NB4 (cell line): ENCODE data around the gene RNF157.

Experiments used
- DNase-seq: peaks from one replicate; pipeline ENCODE4 v3.0.0; 2010; ENCODE audit warnings: low read depth
- H3K4me3 ChIP-seq: one replicate; pipeline ENCODE4 v1.5.1; 2011; ENCODE audit warnings: mild to moderate bottlenecking, low read depth, low read length, moderate library complexity
- MYC ChIP-seq: IDR thresholded peaks from 2 replicates; pipeline ENCODE4 v1.6.1; 2011; ENCODE audit warnings: low read depth, low read length
- POLR2A ChIP-seq: IDR thresholded peaks from 2 replicates; pipeline ENCODE4 v1.6.1; 2011; ENCODE audit warnings: mild to moderate bottlenecking; ENCODE audit not compliant: insufficient read length; ENCODE audit errors: extremely low read depth
- TF ChIP-seq, protein P1 (sequence below): IDR thresholded peaks from 2 replicates; pipeline ENCODE4 v1.6.1; 2011; ENCODE audit warnings: low read depth, low read length
- TF ChIP-seq, protein P2 (sequence below): IDR thresholded peaks from one replicate; pipeline ENCODE4 v1.5.1; 2012; ENCODE audit warnings: low read depth, low read length

RNF157 gene

DNA sequence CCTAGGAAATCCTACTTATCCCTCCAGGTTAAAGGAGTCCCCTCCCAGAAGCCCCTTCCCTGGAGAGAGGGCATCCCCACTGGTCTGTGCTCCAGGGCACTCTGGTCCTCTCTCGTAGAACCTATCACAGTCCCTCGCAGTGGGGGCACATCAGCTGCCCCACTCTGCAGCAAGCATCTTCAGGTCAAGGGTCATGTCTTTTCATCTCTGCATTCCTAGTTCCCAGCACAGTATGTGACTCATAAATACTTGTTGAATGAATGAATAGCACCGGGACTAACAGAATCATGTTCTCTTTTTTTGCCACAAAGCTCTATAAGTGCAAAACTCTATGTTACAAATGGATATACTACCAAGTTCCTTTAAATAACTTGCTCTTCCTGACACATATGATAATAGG lies 36.0 kb downstream of the RNF157 start:
- DNase-seq, result no peak
- TF ChIP-seq, protein P1, sequence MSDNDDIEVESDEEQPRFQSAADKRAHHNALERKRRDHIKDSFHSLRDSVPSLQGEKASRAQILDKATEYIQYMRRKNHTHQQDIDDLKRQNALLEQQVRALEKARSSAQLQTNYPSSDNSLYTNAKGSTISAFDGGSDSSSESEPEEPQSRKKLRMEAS, result no peak
- TF ChIP-seq POLR2A (no peak), MYC (no peak)
- TF ChIP-seq, protein P2, sequence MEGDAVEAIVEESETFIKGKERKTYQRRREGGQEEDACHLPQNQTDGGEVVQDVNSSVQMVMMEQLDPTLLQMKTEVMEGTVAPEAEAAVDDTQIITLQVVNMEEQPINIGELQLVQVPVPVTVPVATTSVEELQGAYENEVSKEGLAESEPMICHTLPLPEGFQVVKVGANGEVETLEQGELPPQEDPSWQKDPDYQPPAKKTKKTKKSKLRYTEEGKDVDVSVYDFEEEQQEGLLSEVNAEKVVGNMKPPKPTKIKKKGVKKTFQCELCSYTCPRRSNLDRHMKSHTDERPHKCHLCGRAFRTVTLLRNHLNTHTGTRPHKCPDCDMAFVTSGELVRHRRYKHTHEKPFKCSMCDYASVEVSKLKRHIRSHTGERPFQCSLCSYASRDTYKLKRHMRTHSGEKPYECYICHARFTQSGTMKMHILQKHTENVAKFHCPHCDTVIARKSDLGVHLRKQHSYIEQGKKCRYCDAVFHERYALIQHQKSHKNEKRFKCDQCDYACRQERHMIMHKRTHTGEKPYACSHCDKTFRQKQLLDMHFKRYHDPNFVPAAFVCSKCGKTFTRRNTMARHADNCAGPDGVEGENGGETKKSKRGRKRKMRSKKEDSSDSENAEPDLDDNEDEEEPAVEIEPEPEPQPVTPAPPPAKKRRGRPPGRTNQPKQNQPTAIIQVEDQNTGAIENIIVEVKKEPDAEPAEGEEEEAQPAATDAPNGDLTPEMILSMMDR, result no peak

DNA sequence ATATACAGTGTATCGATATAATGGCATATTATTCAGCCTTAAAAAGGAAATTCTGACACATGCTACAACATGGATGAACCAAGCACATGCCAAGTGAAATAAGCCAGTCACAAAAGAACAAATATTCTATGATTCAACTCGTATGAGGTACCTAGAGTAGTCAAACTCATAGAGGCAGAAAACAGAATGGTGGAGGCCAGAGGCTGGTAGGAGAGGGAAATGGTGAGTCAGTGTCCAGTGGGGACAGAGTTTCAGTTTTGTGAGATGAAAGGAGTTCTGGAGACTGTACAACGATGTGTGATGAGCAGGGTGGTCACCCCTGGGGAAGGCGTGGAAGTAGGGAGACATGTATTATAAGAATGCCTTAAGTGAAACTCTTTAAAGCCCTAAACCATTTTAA lies 39.9 kb downstream of the RNF157 start:
- no peak for DNase-seq
- TF ChIP-seq MYC, result no peak
- TF ChIP-seq, protein P1, result no peak
- TF ChIP-seq, protein P2, result no peak
- no peak for TF ChIP-seq POLR2A
- H3K4me3 ChIP-seq, result no peak overlapping the region

More for the DNA sequence above, 36.0 kb downstream of the RNF157 start:
- H3K4me3 ChIP-seq, result no peak overlapping the region

DNA sequence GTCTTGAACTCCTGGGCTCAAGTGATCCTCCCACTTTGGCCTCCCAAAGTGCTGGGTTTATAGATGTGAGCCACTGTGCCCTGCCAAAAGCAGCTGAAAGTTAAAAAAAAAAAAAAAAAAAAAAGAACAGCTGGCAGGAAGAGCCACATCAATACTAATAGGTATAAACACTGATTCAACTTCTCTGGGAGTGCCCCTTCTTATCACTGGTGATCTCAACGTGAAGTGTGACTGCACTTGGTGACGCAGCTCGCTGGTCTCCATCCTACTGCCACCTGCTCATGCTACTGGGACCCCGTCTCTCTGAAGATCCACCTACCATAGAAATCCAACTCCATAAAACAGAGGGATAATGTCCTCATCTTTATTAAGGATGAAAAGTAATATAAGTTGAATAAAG lies 40.8 kb downstream of the RNF157 start:
- no peak for DNase-seq
- H3K4me3 ChIP-seq, result no peak overlapping the region
- TF ChIP-seq, protein P1, result no peak
- no peak for TF ChIP-seq POLR2A
- TF ChIP-seq MYC, result no peak
- TF ChIP-seq, protein P2, result no peak

DNA sequence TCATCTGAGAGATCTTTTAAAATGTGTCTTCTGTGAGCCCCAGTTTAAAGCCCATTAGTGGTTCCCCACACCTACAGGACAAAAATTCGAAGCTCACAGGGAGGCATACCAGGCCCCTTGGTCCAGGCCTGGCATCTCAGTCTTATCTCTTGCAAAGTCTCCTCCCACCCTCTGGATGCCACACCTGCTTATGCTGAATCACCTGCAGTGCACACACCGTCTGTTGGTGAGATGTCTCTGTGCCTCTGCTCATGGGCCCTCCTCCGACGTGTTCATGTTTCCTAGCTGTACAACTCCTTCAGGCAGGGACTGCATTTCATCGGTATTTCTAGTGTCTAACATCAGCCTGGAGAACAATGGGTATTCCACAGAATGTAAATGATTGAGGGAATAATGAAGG lies 41.6 kb downstream of the RNF157 start:
- no peak overlapping the region for H3K4me3 ChIP-seq
- no peak for DNase-seq
- TF ChIP-seq, protein P1, result no peak
- TF ChIP-seq, protein P2, result no peak
- TF ChIP-seq MYC, result no peak
- TF ChIP-seq POLR2A, result no peak

DNA sequence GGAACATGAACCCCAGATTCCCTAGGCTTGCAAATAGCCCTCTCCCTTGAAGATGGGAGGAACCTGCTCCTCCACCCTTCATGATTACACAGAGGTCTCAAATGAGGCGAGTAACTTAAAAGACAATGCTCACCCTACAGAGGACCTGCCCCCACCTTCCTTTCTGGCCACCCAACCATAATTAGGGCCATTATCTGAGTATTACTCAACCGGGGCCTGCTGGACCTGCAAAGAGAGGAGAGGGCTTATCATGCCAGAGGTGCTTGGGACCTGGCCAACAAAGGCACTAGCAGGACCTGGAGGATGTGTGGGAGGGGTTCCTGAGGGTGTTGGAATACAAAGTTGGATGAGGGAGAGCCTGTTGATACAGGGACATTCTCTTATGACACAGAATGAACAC lies 42.4 kb downstream of the RNF157 start:
- no peak for DNase-seq
- TF ChIP-seq POLR2A, result no peak
- TF ChIP-seq, protein P2, result no peak
- TF ChIP-seq MYC, result no peak
- no peak overlapping the region for H3K4me3 ChIP-seq

DNA sequence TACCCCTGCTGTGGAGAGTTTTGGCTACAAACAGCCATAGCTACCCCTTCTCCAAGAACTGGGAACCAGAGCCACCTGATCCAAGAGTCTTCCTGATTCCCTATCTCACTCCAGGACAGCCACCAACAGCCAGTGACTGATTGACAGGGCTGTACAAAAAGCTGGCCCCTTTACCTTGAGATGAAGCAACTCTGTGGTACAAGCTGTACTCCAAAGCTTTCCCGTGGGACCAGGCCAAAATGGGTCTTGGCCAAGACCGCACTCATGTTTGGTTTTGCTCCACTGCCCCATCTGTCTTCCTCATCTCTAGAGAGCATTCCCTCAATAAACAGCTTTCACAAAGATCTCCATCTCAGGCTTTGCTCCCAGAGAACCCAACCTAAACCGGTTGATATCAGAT lies 43.6 kb downstream of the RNF157 start:
- TF ChIP-seq, protein P2, result no peak
- TF ChIP-seq MYC, result no peak
- no peak for TF ChIP-seq POLR2A
- TF ChIP-seq, protein P1, result no peak
- DNase-seq, result peak; percentile 24

More for the DNA sequence above, 43.6 kb downstream of the RNF157 start:
- no peak overlapping the region for H3K4me3 ChIP-seq
